Keratinocyte (primary cell): ENCODE results near the gene TPK1. TPM values are rescaled to one million over a fixed set of nuclear protein-coding genes. Genes with fewer than 3 reads are reported as not detected.

ENCODE experiments used
- DNase-seq: peaks from one replicate; pipeline ENCODE4 v3.0.0-alpha.2; 2011; ENCODE audit warnings: low read depth, missing footprints, low spot score
- FAIRE-seq: peaks from 2 replicates; lab custom pipeline; 2011; peaks lifted over from hg19 to GRCh38; lab: Jason Lieb, UNC
- H2AFZ ChIP-seq: 2 replicates; pipeline ENCODE4 v1.6.0; 2012; ENCODE audit warnings: low read length, control low read depth, inconsistent platforms; ENCODE audit not compliant: control insufficient read depth
- H3K27ac ChIP-seq: 2 replicates; pipeline ENCODE4 v1.5.1; 2011; ENCODE audit warnings: low read length; ENCODE audit not compliant: control insufficient read depth, insufficient read depth
- H3K27me3 ChIP-seq: 3 replicates; pipeline ENCODE4 v1.6.0; 2011; ENCODE audit warnings: low read length; ENCODE audit not compliant: control insufficient read depth, insufficient read depth; ENCODE audit errors: extremely low read depth
- H3K36me3 ChIP-seq, 2 experiments: 2 replicates in 1 of 2; 3 replicates in 1 of 2; pipeline ENCODE4 v1.5.1; 2011; ENCODE audit warnings: low read length in 2 of 2, mild to moderate bottlenecking in 1 of 2; ENCODE audit not compliant: control insufficient read depth in 2 of 2, insufficient read depth in 2 of 2; ENCODE audit errors: extremely low read depth in 1 of 2
- H3K4me1 ChIP-seq: 3 replicates; pipeline ENCODE4 v1.5.1; 2011; ENCODE audit warnings: low read length; ENCODE audit not compliant: control insufficient read depth, insufficient read depth; ENCODE audit errors: extremely low read depth
- H3K4me2 ChIP-seq: 3 replicates; pipeline ENCODE4 v1.6.0; 2011; ENCODE audit warnings: low read depth, low read length; ENCODE audit not compliant: control insufficient read depth, insufficient read depth; ENCODE audit errors: extremely low read depth
- H3K4me3 ChIP-seq, 3 experiments: fragments of 200-600 bp in 1 of 3; sonication (generic) in 1 of 3; 2 replicates in 2 of 3; 3 replicates in 1 of 3; pipeline ENCODE4 v1.5.1; 2011 to 2016; ENCODE audit warnings: low read length in 3 of 3, mild to moderate bottlenecking in 3 of 3, control low read depth in 2 of 3, inconsistent platforms in 1 of 3, low read depth in 1 of 3, mixed read lengths in 1 of 3, mixed run types in 1 of 3, moderate library complexity in 1 of 3; ENCODE audit not compliant: control insufficient read depth in 2 of 3, insufficient read depth in 2 of 3; ENCODE audit errors: extremely low read depth in 1 of 3
- H3K79me2 ChIP-seq: 2 replicates; pipeline ENCODE4 v1.6.0; 2012; ENCODE audit warnings: low read length; ENCODE audit not compliant: control insufficient read depth, insufficient read depth
- H3K9ac ChIP-seq: 3 replicates; pipeline ENCODE4 v1.6.0; 2011; ENCODE audit warnings: low read length; ENCODE audit not compliant: control insufficient read depth, insufficient read depth; ENCODE audit errors: extremely low read depth
- H3K9me1 ChIP-seq: 3 replicates; pipeline ENCODE4 v1.6.0; 2011; ENCODE audit warnings: low read length; ENCODE audit not compliant: control insufficient read depth, insufficient read depth; ENCODE audit errors: extremely low read depth
- H3K9me3 ChIP-seq: 2 replicates; pipeline ENCODE4 v1.5.1; 2012; ENCODE audit warnings: low read depth, low read length; ENCODE audit not compliant: control insufficient read depth
- H4K20me1 ChIP-seq: 3 replicates; pipeline ENCODE4 v1.6.0; 2011; ENCODE audit warnings: low read length; ENCODE audit not compliant: control insufficient read depth, insufficient read depth; ENCODE audit errors: extremely low read depth
- CTCF ChIP-seq, 3 experiments: IDR thresholded peaks in 1 of 3; conservative IDR thresholded peaks in 1 of 3; optimal IDR thresholded peaks in 1 of 3; 2 replicates in 2 of 3; 3 replicates in 1 of 3; pipeline versions ENCODE3 to v1.5.1; 2011; ENCODE audit warnings: low read length in 3 of 3, mild to moderate bottlenecking in 3 of 3, moderate library complexity in 2 of 3, control low read depth in 1 of 3, inconsistent platforms in 1 of 3; ENCODE audit not compliant: insufficient read depth in 2 of 3; ENCODE audit errors: extremely low read depth in 1 of 3
- EZH2 ChIP-seq: IDR thresholded peaks from one replicate; pipeline ENCODE4 v1.6.1; 2012; ENCODE audit warnings: inconsistent platforms, mild to moderate bottlenecking, low read length, moderate library complexity
- dilution Hi-C: fragments of 300-500 bp; cut with MboI; formaldehyde crosslinking; loops from one replicate; pipeline ENCODE4 v1.7.0; 2020; ENCODE audit warnings: low sequenced_read_pairs; ENCODE audit not compliant: extremely low pct_ligation_motif_present
- polyA plus RNA-seq, 5 experiments: library from polyadenylated mRNA; depleted of rRNA in 3 of 5; stranded (reverse) in 3 of 5; stranded (forward) in 1 of 5; unstranded in 1 of 5; fragments of >200 nt; gene quantifications; 1 replicate in 1 of 5; 2 replicates in 3 of 5; 3 replicates in 1 of 5; pipeline versions ENCODE4 v1.2.1 to v1.2.3, GENCODE V29; 2011 to 2012; ENCODE audit warnings: missing spikeins in 2 of 5, low read depth in 1 of 5, low replicate concordance in 1 of 5

TPK1 gene
- polyA plus RNA-seq, 1 donor (not counting 4 experiments of a cell fraction or from before 2014, with no cell fraction given): 1.9 TPM

GRCh38 chr7:144796919-144797318 lies 38.9 kb downstream of the TPK1 start:
- no peak overlapping the region for H3K4me3 ChIP-seq

GRCh38 chr7:144792050-144792449 lies 43.8 kb downstream of the TPK1 start:
- no peaks in the 10 kb centered on the region for H3K9me3 ChIP-seq
- H2AFZ ChIP-seq: no peak overlapping the region
- dilution Hi-C loops: no loop called here
- H4K20me1 ChIP-seq: no peaks in the 10 kb centered on the region
- TF ChIP-seq EZH2: no peak
- TF ChIP-seq CTCF (optimal IDR thresholded peaks at IDR 0.05 in 1 of 3, IDR thresholded peaks at IDR 0.05 in 1 of 3, conservative IDR thresholded peaks at IDR 0.05 in 1 of 3; ENCODE audit: extremely low read depth in 1 of 3, insufficient read depth in 2 of 3, low read length in 3 of 3): no peak
- H3K36me3 ChIP-seq: no peaks in the 10 kb centered on the region
- H3K4me3 ChIP-seq: no peak overlapping the region
- no peak overlapping the region for H3K27ac ChIP-seq
- H3K4me1 ChIP-seq: no peaks in the 10 kb centered on the region
- no peaks in the 10 kb centered on the region for H3K79me2 ChIP-seq
- H3K4me2 ChIP-seq: no peak overlapping the region
- no peak overlapping the region for H3K9ac ChIP-seq
- H3K9me1 ChIP-seq: no peaks in the 10 kb centered on the region
- no peak for DNase-seq
- no peaks in the 10 kb centered on the region for H3K27me3 ChIP-seq
- no peak for FAIRE-seq

More at GRCh38 chr7:144796919-144797318, 38.9 kb downstream of the TPK1 start:
- Histone ChIP-seq H3K4me2 (no peak overlapping the region), H3K27me3 (no peaks in the 10 kb centered on the region), H2AFZ (no peak overlapping the region), H4K20me1 (no peaks in the 10 kb centered on the region), H3K36me3 (no peaks in the 10 kb centered on the region), H3K4me1 (no peaks in the 10 kb centered on the region), H3K9ac (no peak overlapping the region), H3K9me1 (no peaks in the 10 kb centered on the region), H3K27ac (no peak overlapping the region), H3K79me2 (no peaks in the 10 kb centered on the region), H3K9me3 (no peaks in the 10 kb centered on the region)
- dilution Hi-C loops: no loop called here
- no peak for DNase-seq
- TF ChIP-seq EZH2: no peak
- no peak for TF ChIP-seq CTCF (optimal IDR thresholded peaks at IDR 0.05 in 1 of 3, IDR thresholded peaks at IDR 0.05 in 1 of 3, conservative IDR thresholded peaks at IDR 0.05 in 1 of 3; ENCODE audit: extremely low read depth in 1 of 3, insufficient read depth in 2 of 3, low read length in 3 of 3)
- no peak for FAIRE-seq
